Suprapubic skin (tissue), 3 donors: ENCODE results near the gene RAB3D.

ENCODE experiments used
- CTCF ChIP-seq, 2 donors: fragments of 200-600 bp in 1 of 2; fragments of 450-650 bp in 1 of 2; sonication (generic) in 1 of 2; IDR thresholded peaks; one replicate each; pipeline ENCODE4 v1.5.1; 2016 to 2019; ENCODE audit warnings: antibody characterized with exemption in 2 of 2, mild to moderate bottlenecking in 1 of 2, moderate library complexity in 1 of 2
- POLR2AphosphoS5 ChIP-seq, 3 donors: sonication (generic); formaldehyde crosslinking; IDR thresholded peaks; one replicate each; pipeline ENCODE4 v1.6.1; 2017; ENCODE audit warnings: antibody characterized with exemption in 3 of 3

- TF ChIP-seq CTCF (IDR thresholded peaks at IDR 0.05), result no peak
- no peak for TF ChIP-seq POLR2AphosphoS5 (IDR thresholded peaks at IDR 0.05)
These were observed 34.5 kb downstream of the RAB3D start for GRCh38 chr19:11304936-11305335.
